HL-60 (cell line): Measurements from ENCODE around the gene ITGAE.

ENCODE experiments used
- CTCF ChIP-seq: IDR thresholded peaks from one replicate; pipeline ENCODE4 v1.5.1; 2011; ENCODE audit warnings: low read length, control low read depth, inconsistent platforms; ENCODE audit not compliant: insufficient read depth
- REST ChIP-seq: IDR thresholded peaks from 2 replicates; pipeline ENCODE4 v1.6.1; 2012; ENCODE audit warnings: low read depth; ENCODE audit not compliant: insufficient replicate concordance

GRCh38 chr17:3800362-3801271 is at the start of gene ITGAE:
- TF ChIP-seq REST (no peak), CTCF (no peak)
